Ascending aorta (tissue), 2 donors: Measurements from ENCODE around the gene MANSC4. TPM values are rescaled to one million over a fixed set of nuclear protein-coding genes. Genes with fewer than 3 reads are reported as not detected.

Source experiments
- DNase-seq, 2 donors: peaks; one replicate each; pipeline ENCODE4 v3.0.0-alpha.2; 2019; ENCODE audit warnings: low spot score in 2 of 2
- H3K27ac ChIP-seq, 2 donors: fragments of 200-600 bp; sonication (generic); one replicate each; pipeline ENCODE4 v1.5.1; 2016 to 2017; ENCODE audit warnings: mild to moderate bottlenecking in 1 of 2
- H3K27me3 ChIP-seq: fragments of 200-600 bp; sonication (generic); one replicate; pipeline ENCODE4 v1.5.1; 2017
- H3K36me3 ChIP-seq, 2 donors: fragments of 200-600 bp; sonication (generic); one replicate each; pipeline ENCODE4 v1.5.1; 2016
- H3K4me1 ChIP-seq, 2 donors: fragments of 200-600 bp; sonication (generic); one replicate each; pipeline ENCODE4 v1.5.1; 2016 to 2017; ENCODE audit warnings: mild to moderate bottlenecking in 1 of 2
- H3K4me3 ChIP-seq, 2 donors: fragments of 200-600 bp; sonication (generic); one replicate each; pipeline ENCODE4 v1.5.1; 2016 to 2017; ENCODE audit warnings: mild to moderate bottlenecking in 1 of 2
- H3K9me3 ChIP-seq, 2 donors: fragments of 200-600 bp; sonication (generic); one replicate each; pipeline ENCODE4 v1.5.1; 2016
- CTCF ChIP-seq, 3 experiments: fragments of 200-600 bp in 2 of 3; fragments of 450-650 bp in 1 of 3; sonication (generic) in 2 of 3; IDR thresholded peaks; one replicate each; pipeline ENCODE4 v1.5.1; 2016 to 2019; ENCODE audit warnings: antibody characterized with exemption in 3 of 3, mild to moderate bottlenecking in 1 of 3, moderate library complexity in 1 of 3
- intact Hi-C: fragments of 100-400 bp; cut with DNase I; formaldehyde crosslinking; loops from one replicate; pipeline ENCODE4 v1.15.1; 2023
- total RNA-seq: library from RNA; depleted of rRNA; stranded (reverse); fragments of >200 nt; gene quantifications from one replicate; pipeline ENCODE4 v1.1.0, GENCODE V29; 2016

Gene MANSC4
- total RNA-seq, 1 donor from 2014 or later, result not detected

- Histone ChIP-seq H3K4me3 (no peak overlapping the region), H3K36me3 (no peaks in the 10 kb centered on the region), H3K27me3 (no peaks in the 10 kb centered on the region), H3K4me1 (peaks cover 4 to 43% of the 10 kb centered on the region in 2 donors), H3K27ac (peak overlapping the region; percentile 73 to 77), H3K9me3 (no peaks in the 10 kb centered on the region)
- intact Hi-C loops, result no loop called here
- no peak for TF ChIP-seq CTCF (IDR thresholded peaks at IDR 0.05)
- DNase-seq, result peak in 1 of 2 donors; percentile 11
These were observed 27.1 kb upstream of the MANSC4 start for GRCh38 chr12:27807063-27807703.

GRCh38 chr12:27806259-27806658 lies 26.2 kb upstream of the MANSC4 start:
- no peak for TF ChIP-seq CTCF (IDR thresholded peaks at IDR 0.05)
- Histone ChIP-seq H3K36me3 (peaks cover 0 to under 1% of the 10 kb centered on the region in 2 donors), H3K4me1 (peaks cover 1 to 43% of the 10 kb centered on the region in 2 donors), H3K27me3 (no peaks in the 10 kb centered on the region), H3K27ac (peak overlapping the region; percentile 73 to 77), H3K4me3 (no peak overlapping the region), H3K9me3 (no peaks in the 10 kb centered on the region)
- intact Hi-C loops, result no loop called here
- DNase-seq, result no peak

GRCh38 chr12:27805238-27805637 lies 25.2 kb upstream of the MANSC4 start:
- H3K27me3 ChIP-seq, result no peaks in the 10 kb centered on the region
- no peaks in the 10 kb centered on the region for H3K9me3 ChIP-seq
- TF ChIP-seq CTCF (IDR thresholded peaks at IDR 0.05), result no peak
- intact Hi-C loops, result no loop called here
- peaks cover 0 to 41% of the 10 kb centered on the region in 2 donors for H3K4me1 ChIP-seq
- DNase-seq, result no peak
- peak overlapping the region; percentile 73 to 77 for H3K27ac ChIP-seq
- peaks cover 0 to 3% of the 10 kb centered on the region in 2 donors for H3K36me3 ChIP-seq
- no peak overlapping the region for H3K4me3 ChIP-seq

GRCh38 chr12:27802936-27803335 lies 22.9 kb upstream of the MANSC4 start:
- no peak for TF ChIP-seq CTCF (IDR thresholded peaks at IDR 0.05)
- intact Hi-C loops, result no loop called here
- Histone ChIP-seq H3K4me1 (peaks cover 0 to 27% of the 10 kb centered on the region in 2 donors), H3K4me3 (no peak overlapping the region), H3K36me3 (peaks cover 16 to 23% of the 10 kb centered on the region in 2 donors), H3K27ac (peak overlapping the region; percentile 73 to 77), H3K27me3 (no peaks in the 10 kb centered on the region), H3K9me3 (no peaks in the 10 kb centered on the region)
- DNase-seq, result peak in 1 of 2 donors; percentile 55

- Histone ChIP-seq H3K27ac (peak overlapping the region; percentile 73 to 77), H3K27me3 (no peaks in the 10 kb centered on the region), H3K9me3 (no peaks in the 10 kb centered on the region), H3K36me3 (peaks cover 20 to 27% of the 10 kb centered on the region in 2 donors), H3K4me3 (no peak overlapping the region), H3K4me1 (peaks cover 0 to 27% of the 10 kb centered on the region in 2 donors)
- TF ChIP-seq CTCF (IDR thresholded peaks at IDR 0.05), result no peak
- DNase-seq, result peak in 1 of 2 donors; percentile 21
- intact Hi-C loops, result no loop called here
These were observed 22.5 kb upstream of the MANSC4 start for GRCh38 chr12:27802511-27802910.
